ENCODE results near the gene SRI.
"Not testable (repeated sequence)": the region's sequence is repeated elsewhere in the genome, so short reads cannot be mapped to it uniquely, and the experiment has no call there.

Gene SRI

GRCh38 chr7:88172842-88173241 lies 47.0 kb downstream of the SRI start:
- no peak for DNase-seq

GRCh38 chr7:88169717-88170320 lies 50.0 kb downstream of the SRI start:
- DNase-seq: no peak

- no peak for DNase-seq
These were observed 52.1 kb downstream of the SRI start for GRCh38 chr7:88167721-88168120.

- DNase-seq: no peak
These were observed 52.6 kb downstream of the SRI start for GRCh38 chr7:88167223-88167622.

GRCh38 chr7:88165697-88166096 lies 54.1 kb downstream of the SRI start:
- DNase-seq: no peak

- DNase-seq: not testable (repeated sequence)
These were observed 60.1 kb downstream of the SRI start for GRCh38 chr7:88159741-88160140.

GRCh38 chr7:88156356-88156755 lies 63.5 kb downstream of the SRI start:
- no peak for DNase-seq

- DNase-seq: no peak
These were observed 64.1 kb downstream of the SRI start for GRCh38 chr7:88155756-88156155.
